Adrenal gland (tissue), 12 donors: ENCODE results near the gene GRK6. TPM values are rescaled to one million over a fixed set of nuclear protein-coding genes. Genes with fewer than 3 reads are reported as not detected.

Experiments
- DNase-seq, 7 donors: peaks; one replicate each; pipeline ENCODE4 v3.0.0-alpha.2; 2019 to 2020
- H3K27ac ChIP-seq, 5 donors: fragments of 200-600 bp; sonication (generic) in 4 of 5; 1 replicate in 3 of 5; 2 replicates in 2 of 5; pipeline versions ENCODE4 v1.5.1 to v1.8.0; 2016 to 2020; ENCODE audit warnings: mild to moderate bottlenecking in 1 of 5
- H3K27me3 ChIP-seq: fragments of 200-600 bp; 2 replicates; pipeline ENCODE4 v1.8.0; 2021
- H3K36me3 ChIP-seq, 2 donors: fragments of 200-600 bp; replicated peaks in 1 of 2; 1 replicate in 1 of 2; 2 replicates in 1 of 2; pipeline versions ENCODE4 v1.5.1 to v1.8.0; 2018 to 2022
- H3K4me1 ChIP-seq, 2 donors: fragments of 200-600 bp; replicated peaks in 1 of 2; 1 replicate in 1 of 2; 2 replicates in 1 of 2; pipeline versions ENCODE4 v1.5.1 to v1.8.0; 2018 to 2021
- H3K4me3 ChIP-seq, 4 donors: fragments of 200-600 bp; sonication (generic) in 3 of 4; one replicate each; pipeline ENCODE4 v1.5.1; 2016 to 2018
- H3K9me3 ChIP-seq, 3 donors: fragments of 200-600 bp; sonication (generic) in 1 of 3; replicated peaks in 1 of 3; 1 replicate in 2 of 3; 2 replicates in 1 of 3; pipeline versions ENCODE4 v1.5.1 to v1.8.0; 2016 to 2021
- POLR2A ChIP-seq, 2 donors: fragments of 450-650 bp; IDR thresholded peaks; one replicate each; pipeline ENCODE4 v1.6.1; 2017; ENCODE audit warnings: antibody characterized with exemption in 2 of 2, mild to moderate bottlenecking in 2 of 2, moderate library complexity in 1 of 2
- WGBS, 4 donors: extraction: QIAGEN DNeasy Blood & Tissue Kit in 2 of 4; methylation state at CpG; one replicate each; pipeline versions ENCODE4 v1.1.5 to v1.1.7; 2013 to 2017; 5-methylcytosine and 5-hydroxymethylcytosine counted together
- intact Hi-C, 2 donors: fragments of 100-400 bp; cut with DNase I; formaldehyde crosslinking; loops; one replicate each; pipeline versions ENCODE4 v1.14.1 to v1.15.0; 2022 to 2023
- polyA plus RNA-seq, 3 donors: library from polyadenylated mRNA; stranded (reverse); fragments of 200-250 nt in 2 of 3; fragments of 350-450 nt in 1 of 3; fragmentation: Illumina TruSeq in 1 of 3; extraction: RNeasy Lipid Tissue Mini Kit (QIAGEN cat#74804) in 1 of 3; gene quantifications; one replicate each; pipeline ENCODE4 v1.2.3, GENCODE V29; 2013 to 2014
- total RNA-seq, 9 donors: library from RNA; depleted of rRNA in 4 of 9; stranded (reverse); fragments of >200 nt in 4 of 9; fragments of 120-200 nt in 1 of 9; fragmentation: NEBNext Ultra II Directional in 1 of 9; extraction: Animal tissue kit (Norgen Biotek cat#: 25700) in 1 of 9; gene quantifications; one replicate each; pipeline versions ENCODE4 v1.1.0 to v1.2.4, GENCODE V29; 2013 to 2023
- TF ChIP-seq, protein P1 (sequence below), 6 experiments: fragments of 450-650 bp in 4 of 6; fragments of 200-600 bp in 2 of 6; sonication (generic) in 1 of 6; IDR thresholded peaks; 1 replicate in 5 of 6; 2 replicates in 1 of 6; pipeline versions ENCODE4 v1.5.1 to v1.8.0; 2016 to 2021; ENCODE audit warnings: antibody characterized with exemption in 6 of 6, mild to moderate bottlenecking in 2 of 6, moderate library complexity in 1 of 6
- donor health status: healthy with polysubstance abuse.
- donor health status: Bipolar disorder and iron deficiency.
- donor health status: DM: yes; HTN: yes; CAD: no.
- donor health status: DM: no; HTN: no; CAD: no.
- donor health status: DM: no; HTN: no; CAD: no.
- donor health status: DM: yes; HTN: yes; CAD: no.

Gene GRK6
- total and polyA plus RNA-seq, 12 donors = 3.5 to 31.9 (median 21.7) TPM

DNA sequence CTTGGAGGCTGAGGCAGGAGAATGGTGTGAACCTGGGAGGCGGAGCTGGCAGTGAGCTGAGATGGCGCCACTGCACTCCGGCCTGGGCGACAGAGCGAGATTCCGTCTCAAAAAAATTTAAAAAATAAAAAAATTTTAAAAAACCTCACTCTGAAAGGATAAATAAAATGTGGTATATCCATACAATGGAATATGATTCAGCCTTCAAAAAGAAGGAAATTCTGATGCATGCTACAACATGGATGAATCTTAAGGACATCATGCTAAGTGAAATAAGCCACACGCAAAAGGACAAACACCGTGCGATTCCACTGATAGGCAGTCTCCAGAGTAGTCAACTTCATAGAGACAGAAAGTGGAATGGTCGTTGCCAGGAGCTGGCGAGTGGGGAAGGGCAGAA lies 38.6 kb downstream of the GRK6 start:
- 88 to 99% (median 97%) methylated on average over 11 of the region's 11 CpGs for WGBS, 4 donors
- no peak overlapping the region for H3K27ac ChIP-seq
- intact Hi-C loops = no loop called here
- peaks cover 0 to 14% of the 10 kb centered on the region in 2 donors for H3K36me3 ChIP-seq
- no peak for DNase-seq
- no peak for TF ChIP-seq POLR2A (IDR thresholded peaks at IDR 0.05)
- TF ChIP-seq, protein P1, sequence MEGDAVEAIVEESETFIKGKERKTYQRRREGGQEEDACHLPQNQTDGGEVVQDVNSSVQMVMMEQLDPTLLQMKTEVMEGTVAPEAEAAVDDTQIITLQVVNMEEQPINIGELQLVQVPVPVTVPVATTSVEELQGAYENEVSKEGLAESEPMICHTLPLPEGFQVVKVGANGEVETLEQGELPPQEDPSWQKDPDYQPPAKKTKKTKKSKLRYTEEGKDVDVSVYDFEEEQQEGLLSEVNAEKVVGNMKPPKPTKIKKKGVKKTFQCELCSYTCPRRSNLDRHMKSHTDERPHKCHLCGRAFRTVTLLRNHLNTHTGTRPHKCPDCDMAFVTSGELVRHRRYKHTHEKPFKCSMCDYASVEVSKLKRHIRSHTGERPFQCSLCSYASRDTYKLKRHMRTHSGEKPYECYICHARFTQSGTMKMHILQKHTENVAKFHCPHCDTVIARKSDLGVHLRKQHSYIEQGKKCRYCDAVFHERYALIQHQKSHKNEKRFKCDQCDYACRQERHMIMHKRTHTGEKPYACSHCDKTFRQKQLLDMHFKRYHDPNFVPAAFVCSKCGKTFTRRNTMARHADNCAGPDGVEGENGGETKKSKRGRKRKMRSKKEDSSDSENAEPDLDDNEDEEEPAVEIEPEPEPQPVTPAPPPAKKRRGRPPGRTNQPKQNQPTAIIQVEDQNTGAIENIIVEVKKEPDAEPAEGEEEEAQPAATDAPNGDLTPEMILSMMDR (IDR thresholded peaks at IDR 0.05) = no peak
- peaks cover 0 to 3% of the 10 kb centered on the region in 2 donors for H3K4me1 ChIP-seq
- no peaks in the 10 kb centered on the region for H3K27me3 ChIP-seq
- no peak overlapping the region for H3K4me3 ChIP-seq
- H3K9me3 ChIP-seq = no peaks in the 10 kb centered on the region

DNA sequence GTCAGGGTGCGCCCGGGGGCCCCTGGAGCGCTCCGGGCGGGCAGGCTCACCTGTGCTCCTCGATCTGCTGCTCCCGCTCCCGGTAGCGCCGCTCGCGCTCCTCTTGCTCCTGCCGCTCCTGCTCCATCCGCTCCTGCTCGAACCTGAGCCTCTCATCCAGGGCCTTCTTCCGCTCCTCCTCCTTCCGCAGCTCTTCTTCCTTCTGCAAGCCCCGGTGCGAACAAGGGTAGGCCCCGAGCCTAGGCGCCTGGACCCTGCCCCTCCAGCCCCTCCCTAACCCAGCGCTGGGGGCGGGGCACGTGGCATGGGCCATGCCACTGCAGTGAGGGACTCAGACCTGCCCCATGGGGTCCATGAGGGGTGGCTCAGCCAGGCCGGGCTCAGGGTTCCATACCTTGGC lies 40.4 kb downstream of the GRK6 start:
- peaks cover 2 to 3% of the 10 kb centered on the region in 2 donors for H3K4me1 ChIP-seq
- WGBS, 4 donors = 91 to 98% (median 95%) methylated on average over 21 to 25 of the region's 25 CpGs
- H3K27me3 ChIP-seq = peaks cover 2% of the 10 kb centered on the region
- no peak for DNase-seq
- peaks cover 0 to 14% of the 10 kb centered on the region in 2 donors for H3K36me3 ChIP-seq
- H3K27ac ChIP-seq = no peak overlapping the region
- no peak for TF ChIP-seq POLR2A (IDR thresholded peaks at IDR 0.05)
- TF ChIP-seq, protein P1 (IDR thresholded peaks at IDR 0.05) = no peak
- intact Hi-C loops = no loop called here
- H3K9me3 ChIP-seq = no peaks in the 10 kb centered on the region
- H3K4me3 ChIP-seq = no peak overlapping the region

DNA sequence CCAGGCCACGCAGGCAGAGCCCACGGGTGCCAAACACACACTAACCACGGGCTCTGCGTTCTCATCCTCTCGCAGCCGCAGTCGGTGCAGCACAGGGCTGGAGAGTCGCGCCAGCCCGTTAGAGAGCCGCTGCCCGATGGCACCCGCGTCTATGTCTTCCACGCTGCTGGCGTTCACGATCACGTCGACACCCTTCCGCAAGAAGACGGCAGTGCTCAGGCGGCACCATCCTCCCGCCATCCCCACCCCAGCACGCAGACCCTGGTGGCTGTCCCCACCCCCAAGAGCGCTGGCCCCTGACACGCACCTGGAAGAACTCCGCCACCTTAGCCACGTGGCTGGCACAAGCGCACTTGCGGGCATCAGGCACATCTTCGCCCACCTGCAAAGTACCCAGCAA lies 41.0 kb downstream of the GRK6 start:
- Histone ChIP-seq H3K27me3 (peaks cover 8% of the 10 kb centered on the region), H3K9me3 (no peaks in the 10 kb centered on the region), H3K36me3 (peaks cover 0 to 14% of the 10 kb centered on the region in 2 donors), H3K27ac (no peak overlapping the region), H3K4me1 (peaks cover 2 to 9% of the 10 kb centered on the region in 2 donors), H3K4me3 (no peak overlapping the region)
- no peak for DNase-seq
- TF ChIP-seq, protein P1 (IDR thresholded peaks at IDR 0.05) = no peak
- no peak for TF ChIP-seq POLR2A (IDR thresholded peaks at IDR 0.05)
- intact Hi-C loops = no loop called here
- WGBS, 4 donors = 92 to 97% (median 94%) methylated on average over 17 to 31 of the region's 31 CpGs

DNA sequence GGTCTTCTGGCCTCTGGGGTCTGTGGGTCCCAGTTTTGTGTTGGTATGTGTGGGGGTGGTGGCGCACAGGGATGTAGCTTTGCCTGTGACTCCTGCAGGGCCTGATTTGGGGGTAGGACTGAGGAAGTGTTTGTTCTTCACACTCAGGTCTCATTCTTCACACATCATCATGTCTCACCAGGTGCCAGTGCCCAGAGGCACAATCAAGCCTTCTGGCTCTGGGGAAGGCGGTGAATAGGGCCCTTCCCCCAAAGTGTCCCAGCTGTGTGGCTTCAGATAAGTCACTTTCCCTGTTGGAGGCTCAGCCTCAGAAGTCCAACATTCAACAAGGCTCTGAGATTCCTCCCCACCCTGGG lies 41.8 kb downstream of the GRK6 start:
- no peak overlapping the region for H3K27ac ChIP-seq

More for the DNA sequence above, 41.8 kb downstream of the GRK6 start:
- WGBS, 4 donors = 85 to 97% (median 93%) methylated on average over 2 of the region's 2 CpGs
- H3K9me3 ChIP-seq = no peaks in the 10 kb centered on the region
- TF ChIP-seq POLR2A (IDR thresholded peaks at IDR 0.05) = no peak
- peaks cover 10% of the 10 kb centered on the region for H3K27me3 ChIP-seq
- peaks cover 0 to 14% of the 10 kb centered on the region in 2 donors for H3K36me3 ChIP-seq
- intact Hi-C loops = no loop called here
- H3K4me1 ChIP-seq = peaks cover 7 to 12% of the 10 kb centered on the region in 2 donors
- no peak for DNase-seq
- H3K4me3 ChIP-seq = no peak overlapping the region
